Measurements from ENCODE around the gene IFI44L.

DNA sequence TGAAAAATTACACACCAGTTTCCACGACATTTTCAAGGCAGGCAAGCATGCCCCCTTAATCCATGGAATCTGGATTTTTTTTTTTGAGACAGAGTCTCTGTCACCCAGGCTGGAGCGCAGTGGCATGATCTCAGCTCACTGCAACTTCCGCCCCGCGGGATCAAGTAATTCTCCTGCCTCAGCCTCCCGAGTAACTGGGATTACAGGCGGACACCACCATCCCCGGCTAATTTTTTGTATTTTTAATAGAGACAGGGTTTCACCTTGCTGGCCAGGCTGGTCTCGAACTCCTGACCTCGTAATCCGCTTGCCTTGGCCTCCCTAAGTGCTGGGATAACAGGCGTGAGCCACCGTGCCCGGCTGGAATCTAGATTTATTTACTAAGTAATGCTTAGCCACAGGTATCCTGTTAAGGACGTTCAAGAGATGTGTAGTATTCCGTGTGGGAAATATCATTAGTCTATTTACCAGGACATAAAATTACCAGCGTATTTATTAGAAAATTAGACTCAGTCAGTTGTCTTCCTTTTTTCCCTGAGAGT lies 31.8 kb downstream of the IFI44L start:
- TF ChIP-seq POLR2AphosphoS5 (IDR thresholded peaks at IDR 0.05; ENCODE audit: borderline replicate concordance, low read depth, low read length) (no peak), EZH2 (IDR thresholded peaks at IDR 0.05) (no peak)

Data from SK-N-MC (cell line).